ENCODE measurements around the gene USP17L29. TPM values are rescaled to one million over a fixed set of nuclear protein-coding genes. Genes with fewer than 3 reads are reported as not detected.
"Not testable (repeated sequence)": the region's sequence is repeated elsewhere in the genome, so short reads cannot be mapped to it uniquely, and the experiment has no call there.

The USP17L29 gene, protein sequence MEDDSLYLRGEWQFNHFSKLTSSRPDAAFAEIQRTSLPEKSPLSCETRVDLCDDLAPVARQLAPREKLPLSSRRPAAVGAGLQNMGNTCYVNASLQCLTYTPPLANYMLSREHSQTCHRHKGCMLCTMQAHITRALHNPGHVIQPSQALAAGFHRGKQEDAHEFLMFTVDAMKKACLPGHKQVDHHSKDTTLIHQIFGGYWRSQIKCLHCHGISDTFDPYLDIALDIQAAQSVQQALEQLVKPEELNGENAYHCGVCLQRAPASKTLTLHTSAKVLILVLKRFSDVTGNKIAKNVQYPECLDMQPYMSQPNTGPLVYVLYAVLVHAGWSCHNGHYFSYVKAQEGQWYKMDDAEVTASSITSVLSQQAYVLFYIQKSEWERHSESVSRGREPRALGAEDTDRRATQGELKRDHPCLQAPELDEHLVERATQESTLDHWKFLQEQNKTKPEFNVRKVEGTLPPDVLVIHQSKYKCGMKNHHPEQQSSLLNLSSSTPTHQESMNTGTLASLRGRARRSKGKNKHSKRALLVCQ
- total RNA-seq (not detected), polyA plus RNA-seq (ENCODE audit: insufficient read depth in 1 of 8, insufficient read length in 8 of 8, low replicate concordance in 1 of 8) (not detected)
- long read RNA-seq, donor 1: 0 reads
- long read RNA-seq, donor 2: 0 reads
- long read RNA-seq, donor 3: 0 reads
- long read RNA-seq, donor 4: 0 reads
- long read RNA-seq, donor 5: 0 reads
- long read RNA-seq, donor 6: 0 reads
- long read RNA-seq, donor 7: 0 reads
- long read RNA-seq, donor 8: 0 reads
- long read RNA-seq, donor 9: 0 reads
- long read RNA-seq, donor 10: 0 reads
- long read RNA-seq, donor 11: 0 reads

DNA sequence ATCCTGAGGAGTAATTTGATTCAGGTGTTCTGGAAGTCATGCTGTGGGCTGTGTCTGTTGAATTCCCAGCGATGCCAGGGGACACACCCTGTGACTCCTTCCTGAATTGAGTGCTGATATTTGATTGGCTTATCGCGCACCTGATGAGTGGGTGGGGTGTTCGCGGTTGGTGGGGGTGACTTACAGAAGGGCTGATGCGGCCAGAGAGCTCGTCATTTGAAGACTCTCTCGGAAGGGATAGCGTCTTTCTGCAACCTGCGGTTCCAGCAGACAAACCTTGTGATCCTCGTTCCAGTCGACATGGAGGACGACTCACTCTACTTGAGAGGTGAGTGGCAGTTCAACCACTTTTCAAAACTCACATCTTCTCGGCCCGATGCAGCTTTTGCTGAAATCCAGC lies at the start of gene USP17L29:
Gene USP17L29, plus strand, starts transcription at position 301 of the 400 bp plus-strand sequence. Its CDS starts 0 bp downstream, at position 301.
- no CpG with 5 or more reads among the region's 15 CpGs for WGBS (ENCODE audit: insufficient coverage)

DNA sequence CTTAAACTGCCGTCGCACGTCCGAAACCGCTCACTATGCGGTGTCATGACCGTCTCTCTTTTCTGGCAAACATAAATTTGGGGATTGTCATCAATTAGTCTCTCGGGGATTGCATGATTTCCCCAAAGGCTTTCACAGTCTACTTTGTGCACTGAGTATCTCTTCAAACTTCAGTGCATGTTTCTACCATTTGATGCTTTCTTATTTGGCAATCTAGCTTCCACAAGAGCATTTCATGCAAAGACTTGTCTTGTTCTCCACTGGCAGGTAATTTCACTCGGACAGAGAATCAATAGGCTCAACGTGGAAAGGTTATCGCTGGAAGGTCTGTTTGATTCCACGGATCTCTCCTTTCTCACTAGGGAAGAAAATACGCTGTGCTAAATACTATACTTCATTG lies 29.2 kb upstream of the USP17L29 start:
- not testable (repeated sequence) for H3K4me1 ChIP-seq (ENCODE audit: control insufficient read depth, insufficient read depth, low read length); H3K36me3 ChIP-seq (ENCODE audit: control insufficient read depth, insufficient read depth, low read length); H3K4me3 ChIP-seq (ENCODE audit: low read length); H3K27me3 ChIP-seq (ENCODE audit: control insufficient read depth, insufficient read depth, low read length); H3K27ac ChIP-seq (ENCODE audit: low read length); DNase-seq; H3K9me3 ChIP-seq (replicated peaks; ENCODE audit: control insufficient read depth, low read depth, low read length)
- WGBS (ENCODE audit: insufficient coverage): no CpG with 5 or more reads among the region's 13 CpGs

More for the DNA sequence above, at the start of gene USP17L29:
- H3K4me1 ChIP-seq (ENCODE audit: control insufficient read depth, insufficient read depth, low read length); H3K27ac ChIP-seq (ENCODE audit: low read length); H3K9me3 ChIP-seq (replicated peaks; ENCODE audit: control insufficient read depth, low read depth, low read length); H3K27me3 ChIP-seq (ENCODE audit: control insufficient read depth, insufficient read depth, low read length); DNase-seq; H3K4me3 ChIP-seq (ENCODE audit: low read length); H3K36me3 ChIP-seq (ENCODE audit: control insufficient read depth, insufficient read depth, low read length): not testable (repeated sequence)

DNA sequence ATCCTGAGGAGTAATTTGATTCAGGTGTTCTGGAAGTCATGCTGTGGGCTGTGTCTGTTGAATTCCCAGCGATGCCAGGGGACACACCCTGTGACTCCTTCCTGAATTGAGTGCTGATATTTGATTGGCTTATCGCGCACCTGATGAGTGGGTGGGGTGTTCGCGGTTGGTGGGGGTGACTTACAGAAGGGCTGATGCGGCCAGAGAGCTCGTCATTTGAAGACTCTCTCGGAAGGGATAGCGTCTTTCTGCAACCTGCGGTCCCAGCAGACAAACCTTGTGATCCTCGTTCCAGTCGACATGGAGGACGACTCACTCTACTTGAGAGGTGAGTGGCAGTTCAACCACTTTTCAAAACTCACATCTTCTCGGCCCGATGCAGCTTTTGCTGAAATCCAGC lies 28.6 kb upstream of the USP17L29 start, which contains the start of gene USP17L24:
Gene USP17L24, plus strand, starts transcription at position 301 of the 400 bp plus-strand sequence. Its CDS starts 0 bp downstream, at position 301.
- H3K27me3 ChIP-seq (ENCODE audit: control insufficient read depth, insufficient read depth, low read length); DNase-seq; H3K36me3 ChIP-seq (ENCODE audit: control insufficient read depth, insufficient read depth, low read length); H3K27ac ChIP-seq (ENCODE audit: low read length); H3K4me3 ChIP-seq (ENCODE audit: low read length); H3K4me1 ChIP-seq (ENCODE audit: control insufficient read depth, insufficient read depth, low read length); H3K9me3 ChIP-seq (replicated peaks; ENCODE audit: control insufficient read depth, low read depth, low read length): not testable (repeated sequence)
- no CpG with 5 or more reads among the region's 15 CpGs for WGBS (ENCODE audit: insufficient coverage)

DNA sequence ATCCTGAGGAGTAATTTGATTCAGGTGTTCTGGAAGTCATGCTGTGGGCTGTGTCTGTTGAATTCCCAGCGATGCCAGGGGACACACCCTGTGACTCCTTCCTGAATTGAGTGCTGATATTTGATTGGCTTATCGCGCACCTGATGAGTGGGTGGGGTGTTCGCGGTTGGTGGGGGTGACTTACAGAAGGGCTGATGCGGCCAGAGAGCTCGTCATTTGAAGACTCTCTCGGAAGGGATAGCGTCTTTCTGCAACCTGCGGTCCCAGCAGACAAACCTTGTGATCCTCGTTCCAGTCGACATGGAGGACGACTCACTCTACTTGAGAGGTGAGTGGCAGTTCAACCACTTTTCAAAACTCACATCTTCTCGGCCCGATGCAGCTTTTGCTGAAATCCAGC lies 23.8 kb upstream of the USP17L29 start, which contains the start of gene USP17L25:
Gene USP17L25, plus strand, starts transcription at position 301 of the 400 bp plus-strand sequence. Its CDS starts 0 bp downstream, at position 301.
- H3K36me3 ChIP-seq (ENCODE audit: control insufficient read depth, insufficient read depth, low read length); H3K4me1 ChIP-seq (ENCODE audit: control insufficient read depth, insufficient read depth, low read length); H3K27me3 ChIP-seq (ENCODE audit: control insufficient read depth, insufficient read depth, low read length); H3K27ac ChIP-seq (ENCODE audit: low read length); H3K9me3 ChIP-seq (replicated peaks; ENCODE audit: control insufficient read depth, low read depth, low read length); DNase-seq; H3K4me3 ChIP-seq (ENCODE audit: low read length): not testable (repeated sequence)
- no CpG with 5 or more reads among the region's 15 CpGs for WGBS (ENCODE audit: insufficient coverage)

DNA sequence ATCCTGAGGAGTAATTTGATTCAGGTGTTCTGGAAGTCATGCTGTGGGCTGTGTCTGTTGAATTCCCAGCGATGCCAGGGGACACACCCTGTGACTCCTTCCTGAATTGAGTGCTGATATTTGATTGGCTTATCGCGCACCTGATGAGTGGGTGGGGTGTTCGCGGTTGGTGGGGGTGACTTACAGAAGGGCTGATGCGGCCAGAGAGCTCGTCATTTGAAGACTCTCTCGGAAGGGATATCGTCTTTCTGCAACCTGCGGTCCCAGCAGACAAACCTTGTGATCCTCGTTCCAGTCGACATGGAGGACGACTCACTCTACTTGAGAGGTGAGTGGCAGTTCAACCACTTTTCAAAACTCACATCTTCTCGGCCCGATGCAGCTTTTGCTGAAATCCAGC lies 19.1 kb upstream of the USP17L29 start, which contains the start of gene USP17L26:
Gene USP17L26, plus strand, starts transcription at position 301 of the 400 bp plus-strand sequence. Its CDS starts 0 bp downstream, at position 301.
- H3K9me3 ChIP-seq (replicated peaks; ENCODE audit: control insufficient read depth, low read depth, low read length); H3K4me3 ChIP-seq (ENCODE audit: low read length); H3K4me1 ChIP-seq (ENCODE audit: control insufficient read depth, insufficient read depth, low read length); DNase-seq; H3K27ac ChIP-seq (ENCODE audit: low read length); H3K36me3 ChIP-seq (ENCODE audit: control insufficient read depth, insufficient read depth, low read length); H3K27me3 ChIP-seq (ENCODE audit: control insufficient read depth, insufficient read depth, low read length): not testable (repeated sequence)
- no CpG with 5 or more reads among the region's 15 CpGs for WGBS (ENCODE audit: insufficient coverage)

DNA sequence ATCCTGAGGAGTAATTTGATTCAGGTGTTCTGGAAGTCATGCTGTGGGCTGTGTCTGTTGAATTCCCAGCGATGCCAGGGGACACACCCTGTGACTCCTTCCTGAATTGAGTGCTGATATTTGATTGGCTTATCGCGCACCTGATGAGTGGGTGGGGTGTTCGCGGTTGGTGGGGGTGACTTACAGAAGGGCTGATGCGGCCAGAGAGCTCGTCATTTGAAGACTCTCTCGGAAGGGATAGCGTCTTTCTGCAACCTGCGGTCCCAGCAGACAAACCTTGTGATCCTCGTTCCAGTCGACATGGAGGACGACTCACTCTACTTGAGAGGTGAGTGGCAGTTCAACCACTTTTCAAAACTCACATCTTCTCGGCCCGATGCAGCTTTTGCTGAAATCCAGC lies 14.3 kb upstream of the USP17L29 start, which contains the start of gene USP17L5:
Gene USP17L5, plus strand, starts transcription at position 301 of the 400 bp plus-strand sequence. Its CDS starts 0 bp downstream, at position 301.
- not testable (repeated sequence) for DNase-seq; H3K27ac ChIP-seq (ENCODE audit: low read length); H3K4me3 ChIP-seq (ENCODE audit: low read length); H3K4me1 ChIP-seq (ENCODE audit: control insufficient read depth, insufficient read depth, low read length); H3K36me3 ChIP-seq (ENCODE audit: control insufficient read depth, insufficient read depth, low read length); H3K9me3 ChIP-seq (replicated peaks; ENCODE audit: control insufficient read depth, low read depth, low read length); H3K27me3 ChIP-seq (ENCODE audit: control insufficient read depth, insufficient read depth, low read length)
- WGBS (ENCODE audit: insufficient coverage): no CpG with 5 or more reads among the region's 15 CpGs

DNA sequence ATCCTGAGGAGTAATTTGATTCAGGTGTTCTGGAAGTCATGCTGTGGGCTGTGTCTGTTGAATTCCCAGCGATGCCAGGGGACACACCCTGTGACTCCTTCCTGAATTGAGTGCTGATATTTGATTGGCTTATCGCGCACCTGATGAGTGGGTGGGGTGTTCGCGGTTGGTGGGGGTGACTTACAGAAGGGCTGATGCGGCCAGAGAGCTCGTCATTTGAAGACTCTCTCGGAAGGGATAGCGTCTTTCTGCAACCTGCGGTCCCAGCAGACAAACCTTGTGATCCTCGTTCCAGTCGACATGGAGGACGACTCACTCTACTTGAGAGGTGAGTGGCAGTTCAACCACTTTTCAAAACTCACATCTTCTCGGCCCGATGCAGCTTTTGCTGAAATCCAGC lies 9.6 kb upstream of the USP17L29 start, which contains the start of gene USP17L27:
Gene USP17L27, plus strand, starts transcription at position 301 of the 400 bp plus-strand sequence. Its CDS starts 0 bp downstream, at position 301.
- H3K4me3 ChIP-seq (ENCODE audit: low read length); H3K36me3 ChIP-seq (ENCODE audit: control insufficient read depth, insufficient read depth, low read length); H3K27me3 ChIP-seq (ENCODE audit: control insufficient read depth, insufficient read depth, low read length); H3K27ac ChIP-seq (ENCODE audit: low read length); DNase-seq; H3K9me3 ChIP-seq (replicated peaks; ENCODE audit: control insufficient read depth, low read depth, low read length); H3K4me1 ChIP-seq (ENCODE audit: control insufficient read depth, insufficient read depth, low read length): not testable (repeated sequence)
- WGBS (ENCODE audit: insufficient coverage): no CpG with 5 or more reads among the region's 15 CpGs

DNA sequence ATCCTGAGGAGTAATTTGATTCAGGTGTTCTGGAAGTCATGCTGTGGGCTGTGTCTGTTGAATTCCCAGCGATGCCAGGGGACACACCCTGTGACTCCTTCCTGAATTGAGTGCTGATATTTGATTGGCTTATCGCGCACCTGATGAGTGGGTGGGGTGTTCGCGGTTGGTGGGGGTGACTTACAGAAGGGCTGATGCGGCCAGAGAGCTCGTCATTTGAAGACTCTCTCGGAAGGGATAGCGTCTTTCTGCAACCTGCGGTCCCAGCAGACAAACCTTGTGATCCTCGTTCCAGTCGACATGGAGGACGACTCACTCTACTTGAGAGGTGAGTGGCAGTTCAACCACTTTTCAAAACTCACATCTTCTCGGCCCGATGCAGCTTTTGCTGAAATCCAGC lies 4.8 kb upstream of the USP17L29 start, which contains the start of gene USP17L28:
Gene USP17L28, plus strand, starts transcription at position 301 of the 400 bp plus-strand sequence. Its CDS starts 0 bp downstream, at position 301.
- not testable (repeated sequence) for DNase-seq; H3K36me3 ChIP-seq (ENCODE audit: control insufficient read depth, insufficient read depth, low read length); H3K27ac ChIP-seq (ENCODE audit: low read length); H3K4me3 ChIP-seq (ENCODE audit: low read length); H3K9me3 ChIP-seq (replicated peaks; ENCODE audit: control insufficient read depth, low read depth, low read length); H3K4me1 ChIP-seq (ENCODE audit: control insufficient read depth, insufficient read depth, low read length); H3K27me3 ChIP-seq (ENCODE audit: control insufficient read depth, insufficient read depth, low read length)
- WGBS (ENCODE audit: insufficient coverage): no CpG with 5 or more reads among the region's 15 CpGs

DNA sequence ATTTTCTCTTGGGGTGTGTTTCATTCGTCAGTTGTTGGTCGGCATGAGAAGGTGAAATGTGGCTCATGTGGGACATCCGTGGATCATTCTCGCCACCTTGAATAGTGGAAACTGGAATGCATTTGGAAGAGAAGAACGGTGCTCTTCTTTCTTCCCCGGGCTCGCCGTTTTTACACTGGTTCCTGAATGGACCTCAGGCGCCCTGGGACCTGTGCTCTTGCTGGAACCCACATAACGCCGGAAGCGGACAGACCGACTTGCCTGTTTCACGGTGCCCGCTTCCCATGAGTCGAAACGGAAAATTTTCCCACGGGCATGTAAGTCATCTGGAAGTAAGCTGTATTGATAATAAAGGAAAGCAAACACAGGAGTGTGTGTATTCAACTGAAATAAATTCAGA lies 2.6 kb upstream of the USP17L29 start:
- H3K4me1 ChIP-seq (ENCODE audit: control insufficient read depth, insufficient read depth, low read length); H3K4me3 ChIP-seq (ENCODE audit: low read length); H3K27me3 ChIP-seq (ENCODE audit: control insufficient read depth, insufficient read depth, low read length); H3K36me3 ChIP-seq (ENCODE audit: control insufficient read depth, insufficient read depth, low read length); H3K9me3 ChIP-seq (replicated peaks; ENCODE audit: control insufficient read depth, low read depth, low read length); H3K27ac ChIP-seq (ENCODE audit: low read length); DNase-seq: not testable (repeated sequence)
- 94% methylated on average over 10 of the region's 18 CpGs for WGBS (ENCODE audit: insufficient coverage)

DNA sequence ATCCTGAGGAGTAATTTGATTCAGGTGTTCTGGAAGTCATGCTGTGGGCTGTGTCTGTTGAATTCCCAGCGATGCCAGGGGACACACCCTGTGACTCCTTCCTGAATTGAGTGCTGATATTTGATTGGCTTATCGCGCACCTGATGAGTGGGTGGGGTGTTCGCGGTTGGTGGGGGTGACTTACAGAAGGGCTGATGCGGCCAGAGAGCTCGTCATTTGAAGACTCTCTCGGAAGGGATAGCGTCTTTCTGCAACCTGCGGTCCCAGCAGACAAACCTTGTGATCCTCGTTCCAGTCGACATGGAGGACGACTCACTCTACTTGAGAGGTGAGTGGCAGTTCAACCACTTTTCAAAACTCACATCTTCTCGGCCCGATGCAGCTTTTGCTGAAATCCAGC lies 9.4 kb downstream of the USP17L29 start, which contains the start of gene USP17L30:
Gene USP17L30, plus strand, starts transcription at position 301 of the 400 bp plus-strand sequence. Its CDS starts 0 bp downstream, at position 301.
- not testable (repeated sequence) for H3K9me3 ChIP-seq (replicated peaks; ENCODE audit: control insufficient read depth, low read depth, low read length); H3K4me1 ChIP-seq (ENCODE audit: control insufficient read depth, insufficient read depth, low read length); H3K36me3 ChIP-seq (ENCODE audit: control insufficient read depth, insufficient read depth, low read length); H3K4me3 ChIP-seq (ENCODE audit: low read length); H3K27me3 ChIP-seq (ENCODE audit: control insufficient read depth, insufficient read depth, low read length); DNase-seq; H3K27ac ChIP-seq (ENCODE audit: low read length)
- no CpG with 5 or more reads among the region's 15 CpGs for WGBS (ENCODE audit: insufficient coverage)
